ENCODE data around the gene LAMA2. TPM values are rescaled to one million over a fixed set of nuclear protein-coding genes. Genes with fewer than 3 reads are reported as not detected.

LAMA2 gene
- total and polyA plus RNA-seq, 2 experiments from 2014 or later, result 13.4 to 78.1 TPM

DNA sequence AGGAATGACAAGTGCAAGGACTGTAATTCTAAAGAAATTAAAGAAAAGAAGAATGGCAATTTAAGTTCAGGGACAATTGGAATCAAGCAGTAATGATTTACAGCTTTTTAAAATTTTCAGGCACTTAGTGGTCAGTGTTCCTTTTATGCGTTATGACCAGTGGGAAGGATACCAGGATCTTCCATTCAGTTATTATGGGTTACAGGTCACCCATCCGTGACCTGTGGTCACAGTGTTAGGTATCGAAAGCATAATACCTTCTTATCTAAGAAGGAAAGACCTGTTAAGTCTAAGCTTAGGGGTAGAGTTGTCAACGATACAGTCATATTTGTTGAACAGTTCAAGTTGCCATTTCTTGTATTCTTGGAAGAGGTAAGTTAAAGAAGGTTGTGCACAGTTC, 253.8 kb downstream of the LAMA2 start:
- no peaks in the 10 kb centered on the region for H3K9me3 ChIP-seq (ENCODE audit: low read depth)
- no peak for DNase-seq (ENCODE audit: low read depth in 1 of 2, low spot score in 1 of 2)
- H3K36me3 ChIP-seq, result no peaks in the 10 kb centered on the region
- H3K27ac ChIP-seq, result no peak overlapping the region
- no peak overlapping the region for H3K4me3 ChIP-seq
- TF ChIP-seq, protein P1, sequence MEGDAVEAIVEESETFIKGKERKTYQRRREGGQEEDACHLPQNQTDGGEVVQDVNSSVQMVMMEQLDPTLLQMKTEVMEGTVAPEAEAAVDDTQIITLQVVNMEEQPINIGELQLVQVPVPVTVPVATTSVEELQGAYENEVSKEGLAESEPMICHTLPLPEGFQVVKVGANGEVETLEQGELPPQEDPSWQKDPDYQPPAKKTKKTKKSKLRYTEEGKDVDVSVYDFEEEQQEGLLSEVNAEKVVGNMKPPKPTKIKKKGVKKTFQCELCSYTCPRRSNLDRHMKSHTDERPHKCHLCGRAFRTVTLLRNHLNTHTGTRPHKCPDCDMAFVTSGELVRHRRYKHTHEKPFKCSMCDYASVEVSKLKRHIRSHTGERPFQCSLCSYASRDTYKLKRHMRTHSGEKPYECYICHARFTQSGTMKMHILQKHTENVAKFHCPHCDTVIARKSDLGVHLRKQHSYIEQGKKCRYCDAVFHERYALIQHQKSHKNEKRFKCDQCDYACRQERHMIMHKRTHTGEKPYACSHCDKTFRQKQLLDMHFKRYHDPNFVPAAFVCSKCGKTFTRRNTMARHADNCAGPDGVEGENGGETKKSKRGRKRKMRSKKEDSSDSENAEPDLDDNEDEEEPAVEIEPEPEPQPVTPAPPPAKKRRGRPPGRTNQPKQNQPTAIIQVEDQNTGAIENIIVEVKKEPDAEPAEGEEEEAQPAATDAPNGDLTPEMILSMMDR (IDR thresholded peaks at IDR 0.05; ENCODE audit: low read depth, low read length), result no peak
- H3K4me1 ChIP-seq (ENCODE audit: low read depth), result peaks cover 20% of the 10 kb centered on the region
- H3K27me3 ChIP-seq, result no peaks in the 10 kb centered on the region

DNA sequence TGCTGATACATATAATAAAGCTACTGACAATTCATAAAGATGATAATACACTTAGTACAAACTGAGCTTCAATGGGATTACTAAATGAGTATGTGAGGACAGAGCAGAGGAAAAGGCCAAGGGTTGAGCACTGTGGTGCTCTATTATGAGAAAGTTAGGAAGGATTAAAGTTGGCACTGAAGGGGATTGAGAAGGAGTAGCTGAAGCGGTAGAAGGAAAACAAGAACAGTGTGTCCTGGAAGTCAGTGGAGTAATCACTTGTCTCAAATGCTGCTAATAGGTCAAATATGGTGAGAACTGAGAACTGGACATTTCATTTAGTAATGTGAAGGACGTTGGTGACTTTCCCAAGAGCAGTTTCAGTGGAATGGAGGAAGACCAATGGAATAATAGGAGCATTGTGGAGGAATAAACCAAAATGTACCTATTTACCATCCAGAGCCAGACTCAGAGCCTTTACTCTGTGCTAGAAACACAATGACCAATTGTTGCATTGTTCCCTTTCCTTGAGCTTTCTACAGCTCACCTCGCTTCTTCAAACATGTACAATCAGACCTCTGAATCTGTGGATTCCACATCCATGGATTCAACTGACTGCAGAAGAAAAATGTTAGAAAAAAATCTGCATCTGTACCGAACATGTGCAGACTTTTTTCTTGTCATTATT, 255.9 kb downstream of the LAMA2 start:
- Histone ChIP-seq H3K4me3 (no peak overlapping the region), H3K9me3 (ENCODE audit: low read depth) (no peaks in the 10 kb centered on the region), H3K4me1 (ENCODE audit: low read depth) (peaks cover 11% of the 10 kb centered on the region), H3K27ac (no peak overlapping the region), H3K36me3 (no peaks in the 10 kb centered on the region), H3K27me3 (no peaks in the 10 kb centered on the region)
- no peak for DNase-seq (ENCODE audit: low read depth in 1 of 2, low spot score in 1 of 2)
- TF ChIP-seq, protein P1 (IDR thresholded peaks at IDR 0.05; ENCODE audit: low read depth, low read length), result no peak

DNA sequence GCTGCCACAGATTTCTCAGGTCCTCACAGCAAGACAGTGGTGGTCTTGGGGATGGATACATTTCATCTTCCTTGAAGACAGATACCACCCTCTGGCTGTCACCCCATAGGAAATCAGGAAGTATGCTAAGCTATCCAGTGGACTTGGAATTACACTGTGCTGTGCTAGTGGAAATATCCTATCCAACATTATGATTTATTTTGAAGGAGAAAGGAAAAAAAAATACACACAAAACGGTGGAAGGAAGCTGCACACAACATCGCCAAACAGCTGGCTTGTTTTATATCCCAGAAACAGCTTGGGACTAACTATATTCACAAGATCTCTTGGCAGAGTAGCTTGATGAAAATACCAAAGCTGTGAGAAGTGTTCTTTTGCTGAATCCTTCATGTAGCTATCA, 257.6 kb downstream of the LAMA2 start:
- Histone ChIP-seq H3K4me1 (ENCODE audit: low read depth) (peaks cover 4% of the 10 kb centered on the region), H3K27ac (no peak overlapping the region), H3K27me3 (no peaks in the 10 kb centered on the region), H3K9me3 (ENCODE audit: low read depth) (no peaks in the 10 kb centered on the region), H3K36me3 (no peaks in the 10 kb centered on the region), H3K4me3 (no peak overlapping the region)
- DNase-seq (ENCODE audit: low read depth in 1 of 2, low spot score in 1 of 2), result peak in 1 of 2 donors; percentile 67
- TF ChIP-seq, protein P1 (IDR thresholded peaks at IDR 0.05; ENCODE audit: low read depth, low read length), result no peak

DNA sequence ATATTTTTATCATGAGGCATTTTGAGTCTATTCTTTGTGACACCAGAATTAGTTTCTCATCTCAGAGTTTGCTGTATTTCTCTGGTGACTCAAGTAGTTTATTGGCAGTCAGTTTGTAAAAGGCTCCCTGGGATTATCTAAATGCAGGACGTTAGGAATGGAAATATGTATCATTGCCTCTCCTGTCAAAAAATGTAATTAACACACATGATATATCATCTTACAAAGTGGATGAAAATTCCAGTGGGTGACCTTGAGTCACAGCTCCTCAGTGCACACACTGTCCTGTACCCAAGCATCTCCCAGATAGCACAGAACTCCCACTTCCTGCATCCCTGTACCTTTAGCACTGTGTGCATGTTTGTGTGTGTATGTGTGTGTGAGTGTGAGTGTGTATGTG, 258.6 kb downstream of the LAMA2 start:
- Histone ChIP-seq H3K4me1 (ENCODE audit: low read depth) (peaks cover 5% of the 10 kb centered on the region), H3K27ac (no peak overlapping the region), H3K9me3 (ENCODE audit: low read depth) (no peaks in the 10 kb centered on the region), H3K4me3 (no peak overlapping the region), H3K36me3 (no peaks in the 10 kb centered on the region), H3K27me3 (no peaks in the 10 kb centered on the region)
- DNase-seq (ENCODE audit: low read depth in 1 of 2, low spot score in 1 of 2), result peak in 1 of 2 donors; percentile 22
- TF ChIP-seq, protein P1 (IDR thresholded peaks at IDR 0.05; ENCODE audit: low read depth, low read length), result no peak

DNA sequence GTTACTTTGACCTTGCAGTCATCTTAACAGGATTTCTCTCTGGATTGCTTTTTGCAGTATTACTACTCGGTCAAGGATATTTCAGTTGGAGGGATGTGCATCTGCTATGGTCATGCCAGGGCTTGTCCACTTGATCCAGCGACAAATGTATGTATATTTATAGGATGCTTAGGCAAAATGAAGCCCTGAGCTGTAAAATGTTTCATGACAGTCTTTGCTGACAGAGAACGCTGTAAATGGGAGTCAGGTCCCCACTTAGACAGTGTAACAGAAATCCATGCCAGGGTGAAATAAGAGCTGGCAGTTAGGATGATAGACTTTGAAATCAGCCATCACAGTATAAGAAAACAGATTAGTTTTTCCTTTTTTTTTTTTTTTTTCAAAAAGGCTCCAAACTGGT, 264.0 kb downstream of the LAMA2 start:
- H3K36me3 ChIP-seq, result peaks cover 4% of the 10 kb centered on the region
- H3K4me1 ChIP-seq (ENCODE audit: low read depth), result peaks cover 8% of the 10 kb centered on the region
- H3K4me3 ChIP-seq, result no peak overlapping the region
- no peak overlapping the region for H3K27ac ChIP-seq
- DNase-seq (ENCODE audit: low read depth in 1 of 2, low spot score in 1 of 2), result no peak
- no peaks in the 10 kb centered on the region for H3K27me3 ChIP-seq
- H3K9me3 ChIP-seq (ENCODE audit: low read depth), result no peaks in the 10 kb centered on the region
- TF ChIP-seq, protein P1 (IDR thresholded peaks at IDR 0.05; ENCODE audit: low read depth, low read length), result no peak

Data from cardiac muscle cell (in vitro differentiated cells and primary cell).